Esophagus (tissue), 2 donors: ENCODE results near the gene GEMIN7. TPM values are rescaled to one million over a fixed set of nuclear protein-coding genes. Genes with fewer than 3 reads are reported as not detected.

Experiments used
- H3K27ac ChIP-seq, 2 donors: one replicate each; pipeline ENCODE4 v1.5.1; 2013; ENCODE audit warnings: low read depth in 2 of 2, mild to moderate bottlenecking in 2 of 2, inconsistent platforms in 1 of 2, low read length in 1 of 2, moderate library complexity in 1 of 2
- H3K27me3 ChIP-seq, 2 donors: one replicate each; pipeline ENCODE4 v1.6.1; 2013; ENCODE audit warnings: low read length in 2 of 2, control low read depth in 1 of 2, mild to moderate bottlenecking in 1 of 2; ENCODE audit not compliant: insufficient read depth in 2 of 2, control insufficient read depth in 1 of 2
- H3K36me3 ChIP-seq, 2 donors: one replicate each; pipeline ENCODE4 v1.6.1; 2013; ENCODE audit warnings: low read length in 1 of 2; ENCODE audit not compliant: control insufficient read depth in 2 of 2, insufficient read depth in 2 of 2
- H3K4me1 ChIP-seq, 2 donors: one replicate each; pipeline ENCODE4 v1.6.1; 2013; ENCODE audit warnings: low read length in 1 of 2; ENCODE audit not compliant: control insufficient read depth in 2 of 2, insufficient read depth in 2 of 2
- H3K4me3 ChIP-seq, 2 donors: one replicate each; pipeline ENCODE4 v1.5.1; 2013; ENCODE audit warnings: low read length in 2 of 2, mild to moderate bottlenecking in 2 of 2, low read depth in 1 of 2, moderate library complexity in 1 of 2
- H3K9me3 ChIP-seq, 2 donors: one replicate each; pipeline ENCODE4 v1.6.1; 2013; ENCODE audit warnings: mild to moderate bottlenecking in 2 of 2, low read depth in 1 of 2, low read length in 1 of 2, moderate library complexity in 1 of 2; ENCODE audit not compliant: control insufficient read depth in 2 of 2, insufficient read depth in 1 of 2
- WGBS, 2 donors: extraction: QIAGEN DNeasy Blood & Tissue Kit; methylation state at CpG; one replicate each; pipeline ENCODE4 v1.1.7; 2013; 5-methylcytosine and 5-hydroxymethylcytosine counted together
- polyA plus RNA-seq, 2 donors: library from polyadenylated mRNA; stranded (reverse); fragments of 200-250 nt; gene quantifications; one replicate each; pipeline ENCODE4 v1.2.3, GENCODE V29; 2013
- donor health status: healthy with polysubstance abuse.
- donor health status: Bipolar disorder and iron deficiency.

Gene GEMIN7
- polyA plus RNA-seq, 2 donors, result 20.7 to 21.3 TPM

DNA sequence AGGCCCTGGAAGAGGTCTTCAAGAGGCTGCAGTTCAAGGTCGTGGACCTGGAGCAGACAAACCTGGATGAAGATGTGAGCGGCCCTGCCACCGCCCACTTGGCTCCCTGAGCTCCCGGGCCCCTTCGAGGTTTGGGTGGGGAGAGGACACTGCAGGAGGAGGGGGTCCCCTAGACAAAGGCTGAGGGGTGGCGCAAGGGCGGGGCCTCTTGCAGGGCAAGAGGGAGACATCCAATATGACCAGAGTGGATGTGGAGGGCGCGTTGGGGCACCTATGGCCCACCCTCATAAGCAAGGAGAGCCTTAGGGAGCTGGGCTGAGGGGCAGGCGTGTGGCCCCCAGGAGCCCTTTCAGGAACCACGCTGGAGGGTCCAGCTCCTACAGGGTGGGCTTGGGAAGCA is 61.5 kb downstream of the GEMIN7 start:
- H3K27ac ChIP-seq, result no peak overlapping the region
- WGBS, 2 donors, result 93 to 95% methylated on average over 11 of the region's 11 CpGs
- H3K4me3 ChIP-seq, result no peak overlapping the region
- H3K4me1 ChIP-seq, result peaks cover 0 to 5% of the 10 kb centered on the region in 2 donors
- H3K9me3 ChIP-seq, result peaks cover 0 to 2% of the 10 kb centered on the region in 2 donors
- H3K27me3 ChIP-seq, result no peaks in the 10 kb centered on the region
- peaks cover 7 to 40% of the 10 kb centered on the region in 2 donors for H3K36me3 ChIP-seq

Other genes starting within 250 kb of the GEMIN7 start
- 10 to 100 TPM; 58.7 to 60.9 TPM for gene NECTIN2, start 233.0 kb upstream of the GEMIN7 start, polyA plus RNA-seq
- gene TOMM40, start 188.0 kb upstream of the GEMIN7 start, polyA plus RNA-seq, result 10 to 100 TPM; 46.0 to 60.8 TPM
- gene APOE, start 173.5 kb upstream of the GEMIN7 start, polyA plus RNA-seq, result 10 to 100 TPM in 1 of 2 donors, 1 to 10 TPM in 1; 9.6 to 17.9 TPM
- 1 to 10 TPM; 2.0 to 2.2 TPM for gene APOC1, start 164.7 kb upstream of the GEMIN7 start, polyA plus RNA-seq
- not detected for gene APOC4, start 137.0 kb upstream of the GEMIN7 start, polyA plus RNA-seq
- gene APOC2, start 133.2 kb upstream of the GEMIN7 start, polyA plus RNA-seq, result under 1 TPM; 0.84 to 0.87 TPM
- 10 to 100 TPM; 56.0 to 61.9 TPM for gene CLPTM1, start 123.9 kb upstream of the GEMIN7 start, polyA plus RNA-seq
- gene RELB, start 77.8 kb upstream of the GEMIN7 start, polyA plus RNA-seq, result 1 to 10 TPM; 7.2 TPM
- gene CLASRP, start 40.2 kb upstream of the GEMIN7 start, polyA plus RNA-seq, result 100 to 1,000 TPM in 1 of 2 donors, 10 to 100 TPM in 1; 42.6 to 132 TPM
- 10 to 100 TPM in 1 of 2 donors, 1 to 10 TPM in 1; 7.6 to 14.5 TPM for gene ZNF296, start 2.8 kb upstream of the GEMIN7 start, polyA plus RNA-seq
- 10 to 100 TPM; 17.5 to 43.1 TPM for gene PPP1R37, start 13.9 kb downstream of the GEMIN7 start, polyA plus RNA-seq
- 1 to 10 TPM in 1 of 2 donors, under 1 TPM in 1; 0.61 to 1.3 TPM for gene NKPD1, start 81.7 kb downstream of the GEMIN7 start, polyA plus RNA-seq
- 10 to 100 TPM; 25.9 to 26.4 TPM for gene TRAPPC6A, start 99.0 kb downstream of the GEMIN7 start, polyA plus RNA-seq
- 1 to 10 TPM; 2.2 to 3.1 TPM for gene BLOC1S3, start 99.5 kb downstream of the GEMIN7 start, polyA plus RNA-seq
- gene EXOC3L2, start 166.1 kb downstream of the GEMIN7 start, polyA plus RNA-seq, result 1 to 10 TPM; 1.3 to 1.5 TPM
- gene MARK4, start 172.0 kb downstream of the GEMIN7 start, polyA plus RNA-seq, result 10 to 100 TPM; 11.9 to 15.9 TPM
- under 1 TPM; 0.14 to 0.74 TPM for gene CKM, start 243.6 kb downstream of the GEMIN7 start, polyA plus RNA-seq